ENCODE data around the gene NOL3.

Gene NOL3

GRCh38 chr16:67162506-67163163 is 7.7 kb upstream of the NOL3 start:
- Histone ChIP-seq H2AFZ (ENCODE audit: low read length) (no peak overlapping the region), H3K9me3 (ENCODE audit: insufficient read depth, low read depth, low read length) (no peaks in the 10 kb centered on the region), H3K4me2 (ENCODE audit: low read depth, low read length, poor library complexity, severe bottlenecking) (no peak overlapping the region), H4K20me1 (ENCODE audit: insufficient read depth, low read length, poor library complexity, severe bottlenecking) (peaks cover 3% of the 10 kb centered on the region), H3K4me1 (ENCODE audit: insufficient read depth, low read length, poor library complexity, severe bottlenecking) (peaks cover 10% of the 10 kb centered on the region), H3K4me3 (ENCODE audit: low read length, poor library complexity, severe bottlenecking) (no peak overlapping the region), H3K79me2 (ENCODE audit: insufficient read depth, low read length) (peaks cover 5% of the 10 kb centered on the region; the same call in 1 of the 2 replicates), H3F3A (ENCODE audit: low read depth) (no peaks in the 10 kb centered on the region), H3K9ac (ENCODE audit: low read depth, low read length, poor library complexity, severe bottlenecking) (no peak overlapping the region), H3K9me2 (replicated peaks; ENCODE audit: low read depth, low read length) (no peaks in the 10 kb centered on the region), H3K36me3 (ENCODE audit: insufficient read depth, low read length) (no peaks in the 10 kb centered on the region), H3K27me3 (ENCODE audit: insufficient read depth, low read length, poor library complexity, severe bottlenecking) (no peaks in the 10 kb centered on the region)
- TF ChIP-seq CTCF (conservative IDR thresholded peaks at IDR 0.05; ENCODE audit: low read length) (no peak), EZH2phosphoT487 (IDR thresholded peaks at IDR 0.05; ENCODE audit: borderline replicate concordance) (no peak)

- H3F3A ChIP-seq (ENCODE audit: low read depth), result no peaks in the 10 kb centered on the region
- no peaks in the 10 kb centered on the region for H3K9me2 ChIP-seq (replicated peaks; ENCODE audit: low read depth, low read length)
- H3K4me3 ChIP-seq (ENCODE audit: low read length, poor library complexity, severe bottlenecking), result no peak overlapping the region
- no peaks in the 10 kb centered on the region for H3K27me3 ChIP-seq (ENCODE audit: insufficient read depth, low read length, poor library complexity, severe bottlenecking)
- H3K9me3 ChIP-seq (ENCODE audit: insufficient read depth, low read depth, low read length), result no peaks in the 10 kb centered on the region
- peaks cover 3% of the 10 kb centered on the region for H4K20me1 ChIP-seq (ENCODE audit: insufficient read depth, low read length, poor library complexity, severe bottlenecking)
- no peaks in the 10 kb centered on the region for H3K36me3 ChIP-seq (ENCODE audit: insufficient read depth, low read length)
- no peak overlapping the region for H2AFZ ChIP-seq (ENCODE audit: low read length)
- no peak overlapping the region for H3K9ac ChIP-seq (ENCODE audit: low read depth, low read length, poor library complexity, severe bottlenecking)
- no peak for TF ChIP-seq CTCF (conservative IDR thresholded peaks at IDR 0.05; ENCODE audit: low read length)
- H3K4me1 ChIP-seq (ENCODE audit: insufficient read depth, low read length, poor library complexity, severe bottlenecking), result peaks cover 5% of the 10 kb centered on the region
- peaks cover 5% of the 10 kb centered on the region; the same call in 1 of the 2 replicates for H3K79me2 ChIP-seq (ENCODE audit: insufficient read depth, low read length)
- no peak overlapping the region for H3K4me2 ChIP-seq (ENCODE audit: low read depth, low read length, poor library complexity, severe bottlenecking)
Measured at GRCh38 chr16:67163164-67163998, 7.0 kb upstream of the NOL3 start.

- no peaks in the 10 kb centered on the region for H3K27me3 ChIP-seq (ENCODE audit: insufficient read depth, low read length, poor library complexity, severe bottlenecking)
- peaks cover 3% of the 10 kb centered on the region for H4K20me1 ChIP-seq (ENCODE audit: insufficient read depth, low read length, poor library complexity, severe bottlenecking)
- H3K4me1 ChIP-seq (ENCODE audit: insufficient read depth, low read length, poor library complexity, severe bottlenecking), result peaks cover 2% of the 10 kb centered on the region
- H3K9me2 ChIP-seq (replicated peaks; ENCODE audit: low read depth, low read length), result no peaks in the 10 kb centered on the region
- H3K36me3 ChIP-seq (ENCODE audit: insufficient read depth, low read length), result no peaks in the 10 kb centered on the region
- TF ChIP-seq CTCF (conservative IDR thresholded peaks at IDR 0.05; ENCODE audit: low read length), result no peak
- no peak for TF ChIP-seq EZH2phosphoT487 (IDR thresholded peaks at IDR 0.05; ENCODE audit: borderline replicate concordance)
- H3K4me3 ChIP-seq (ENCODE audit: low read length, poor library complexity, severe bottlenecking), result no peak overlapping the region
- H3F3A ChIP-seq (ENCODE audit: low read depth), result no peaks in the 10 kb centered on the region
- no peak overlapping the region for H2AFZ ChIP-seq (ENCODE audit: low read length)
- H3K9ac ChIP-seq (ENCODE audit: low read depth, low read length, poor library complexity, severe bottlenecking), result no peak overlapping the region
- peaks cover 5% of the 10 kb centered on the region; the same call in 1 of the 2 replicates for H3K79me2 ChIP-seq (ENCODE audit: insufficient read depth, low read length)
- H3K9me3 ChIP-seq (ENCODE audit: insufficient read depth, low read depth, low read length), result no peaks in the 10 kb centered on the region
- H3K4me2 ChIP-seq (ENCODE audit: low read depth, low read length, poor library complexity, severe bottlenecking), result no peak overlapping the region
Measured at GRCh38 chr16:67163999-67164558, 6.3 kb upstream of the NOL3 start.
